ENCODE results near the gene FNDC8.
"Not testable (repeated sequence)": the region's sequence is repeated elsewhere in the genome, so short reads cannot be mapped to it uniquely, and the experiment has no call there.

- TF ChIP-seq ZC3H11A (IDR thresholded peaks at IDR 0.05); CTCF (IDR thresholded peaks at IDR 0.05); POLR2A (IDR thresholded peaks at IDR 0.05; ENCODE audit: low read length); ESRRA (IDR thresholded peaks at IDR 0.05; ENCODE audit: borderline replicate concordance, low read length); CEBPB (IDR thresholded peaks at IDR 0.05); EP300 (IDR thresholded peaks at IDR 0.05); HOXB5 (CRISPR knock-in tag; IDR thresholded peaks at IDR 0.05); HOXA7 (CRISPR knock-in tag; IDR thresholded peaks at IDR 0.05): not testable (repeated sequence)
These were observed 10.6 kb upstream of the FNDC8 start for GRCh38 chr17:35110791-35111190.

All from A549 (cell line).